Activated CD4-positive, alpha-beta T cell treated with anti-CD3 and anti-CD28 coated beads, Interleukin-2, amount 50 U/mL, for 4 hours (primary cell): Measurements from ENCODE around the gene PEX13.
"Not testable (repeated sequence)": the region's sequence is repeated elsewhere in the genome, so short reads cannot be mapped to it uniquely, and the experiment has no call there.

Experiments
- DNase-seq, 2 experiments: peaks; one replicate each; pipeline ENCODE4 v3.0.0-alpha.2; 2020

Gene PEX13

GRCh38 chr2:61017556-61018317 is at the start of gene PEX13, which contains the start of gene PUS10:
TSS of gene PEX13 (plus strand) at chr2:61017720. CDS start at chr2:61017760, 40 bp downstream.
TSS of gene PUS10 (minus strand) at chr2:61018255. CDS start at chr2:61011890, 6,365 bp downstream.
- DNase-seq = peak; percentile 46

GRCh38 chr2:60972889-60973656 is 44.4 kb upstream of the PEX13 start:
- DNase-seq = no peak

- no peak for DNase-seq
These were observed 43.8 kb upstream of the PEX13 start for GRCh38 chr2:60973705-60974104.

GRCh38 chr2:60974652-60975051 is 42.9 kb upstream of the PEX13 start:
- DNase-seq = no peak

- no peak for DNase-seq
These were observed 41.2 kb upstream of the PEX13 start for GRCh38 chr2:60976256-60976850.

- DNase-seq = no peak
These were observed 40.5 kb upstream of the PEX13 start for GRCh38 chr2:60976875-60977561.

GRCh38 chr2:60977562-60977895 is 40.0 kb upstream of the PEX13 start:
- DNase-seq = no peak

GRCh38 chr2:60979231-60979630 is 38.3 kb upstream of the PEX13 start:
- DNase-seq = no peak

- no peak for DNase-seq
These were observed 37.3 kb upstream of the PEX13 start for GRCh38 chr2:60980071-60980815.

- DNase-seq = not testable (repeated sequence)
These were observed 35.5 kb upstream of the PEX13 start for GRCh38 chr2:60982066-60982465.

GRCh38 chr2:60984720-60985119 is 32.8 kb upstream of the PEX13 start:
- DNase-seq = no peak

GRCh38 chr2:60987041-60987440 is 30.5 kb upstream of the PEX13 start:
- no peak for DNase-seq

GRCh38 chr2:60987656-60988055 is 29.9 kb upstream of the PEX13 start:
- not testable (repeated sequence) for DNase-seq

GRCh38 chr2:60989259-60989658 is 28.3 kb upstream of the PEX13 start:
- no peak for DNase-seq

GRCh38 chr2:60991644-60992043 is 25.9 kb upstream of the PEX13 start:
- DNase-seq = no peak

GRCh38 chr2:60992985-60993392 is 24.5 kb upstream of the PEX13 start:
- no peak for DNase-seq

- DNase-seq = no peak
These were observed 23.4 kb upstream of the PEX13 start for GRCh38 chr2:60994131-60994530.

GRCh38 chr2:60998628-60999545 is 18.6 kb upstream of the PEX13 start:
- no peak for DNase-seq

- DNase-seq = no peak
These were observed 11.8 kb upstream of the PEX13 start for GRCh38 chr2:61005736-61006135.

GRCh38 chr2:61006486-61007105 is 10.9 kb upstream of the PEX13 start:
- DNase-seq = no peak

GRCh38 chr2:61009355-61009754 is 8.2 kb upstream of the PEX13 start:
- DNase-seq = no peak
